HepG2 (cell line): Measurements from ENCODE around the gene GALNTL6. TPM values are rescaled to one million over a fixed set of nuclear protein-coding genes. Genes with fewer than 3 reads are reported as not detected.

Experiments
- ATAC-seq: fragments of 200-7000 bp; cut with Tn5 transposase; 3 replicates; pipeline ENCODE4 v1.9.1; 2020; ENCODE audit warnings: mild to moderate bottlenecking, moderate library complexity
- BruUV-seq: library from RNA; stranded (reverse); fragments of 400-500 nt; replicated peaks from 2 replicates; lab custom pipeline; 2021; lab: Mats Ljungman, UMichigan
- CTCF ChIA-PET: fragments of 300-600 bp; formaldehyde crosslinking; extraction: SDS; loops from one replicate; lab custom pipeline; 2021; ENCODE audit warnings: low total read pairs, inconsistent platforms, low intra/inter-chr PET ratio; lab: Yijun Ruan, JAX
- POLR2A ChIA-PET: fragments of 350-600 bp; sonication (Branson Sonifier 250); formaldehyde crosslinking; loops from one replicate; lab custom pipeline; 2020; ENCODE audit warnings: antibody characterized with exemption, inconsistent platforms; lab: Yijun Ruan, JAX
- DNase-seq: peaks from one replicate; pipeline ENCODE4 v3.0.0-alpha.2; 2015; ENCODE audit warnings: low spot score
- FAIRE-seq: peaks from 3 replicates; lab custom pipeline; 2011; peaks lifted over from hg19 to GRCh38; lab: Jason Lieb, UNC
- H2AFZ ChIP-seq: one replicate; pipeline ENCODE4 v1.6.1; 2011; ENCODE audit warnings: low read length, inconsistent platforms
- H3K27ac ChIP-seq: fragments of 300-600 bp; 3 replicates; pipeline ENCODE4 v1.8.0; 2011; ENCODE audit warnings: mixed run types, mild to moderate bottlenecking, mixed read lengths, low read length, inconsistent platforms; ENCODE audit not compliant: insufficient read depth; ENCODE audit errors: extremely low read length
- H3K27me3 ChIP-seq, 2 experiments: fragments of 200-600 bp in 1 of 2; 2 replicates in 1 of 2; 3 replicates in 1 of 2; pipeline versions ENCODE4 v1.6.0 to v1.8.0; 2011; ENCODE audit warnings: low read length in 2 of 2, mild to moderate bottlenecking in 2 of 2, moderate library complexity in 2 of 2, inconsistent platforms in 1 of 2; ENCODE audit not compliant: insufficient read depth in 2 of 2, control insufficient read depth in 1 of 2
- H3K36me3 ChIP-seq, 2 experiments: fragments of 200-600 bp in 1 of 2; replicated peaks in 1 of 2; 2 replicates in 1 of 2; 3 replicates in 1 of 2; pipeline versions ENCODE4 v1.5.1 to v1.8.0; 2011; ENCODE audit warnings: low read length in 2 of 2, inconsistent platforms in 1 of 2; ENCODE audit not compliant: insufficient read depth in 2 of 2, control insufficient read depth in 1 of 2
- H3K4me1 ChIP-seq: 2 replicates; pipeline ENCODE4 v1.5.1; 2012; ENCODE audit warnings: low read length, inconsistent platforms; ENCODE audit not compliant: insufficient read depth
- H3K4me2 ChIP-seq: 2 replicates; pipeline ENCODE4 v1.6.0; 2011; ENCODE audit warnings: low read depth, low read length, inconsistent platforms
- H3K4me3 ChIP-seq, 3 experiments: fragments of 200-600 bp in 1 of 3; sonication (generic), shearing (Covaris generic) in 1 of 3; replicated peaks in 1 of 3; 2 replicates each; pipeline ENCODE4 v1.5.1; 2011 to 2016; ENCODE audit warnings: low read length in 3 of 3, inconsistent platforms in 2 of 3, low read depth in 2 of 3, mild to moderate bottlenecking in 2 of 3, control low read depth in 1 of 3, mixed read lengths in 1 of 3; ENCODE audit not compliant: insufficient read depth in 1 of 3
- H3K79me2 ChIP-seq: one replicate; pipeline ENCODE4 v1.6.1; 2011; ENCODE audit warnings: low read length, inconsistent platforms; ENCODE audit not compliant: insufficient read depth
- H3K9ac ChIP-seq: 2 replicates; pipeline ENCODE4 v1.6.0; 2011; ENCODE audit warnings: mild to moderate bottlenecking, low read depth, low read length, inconsistent platforms; ENCODE audit not compliant: insufficient read depth
- H3K9me3 ChIP-seq: 2 replicates; pipeline ENCODE4 v1.5.1; 2012; ENCODE audit warnings: mild to moderate bottlenecking, low read length
- H4K20me1 ChIP-seq: 2 replicates; pipeline ENCODE4 v1.6.0; 2011; ENCODE audit warnings: inconsistent platforms, mild to moderate bottlenecking, low read length, moderate library complexity; ENCODE audit not compliant: insufficient read depth
- BRD4 ChIP-seq: sonication (generic); formaldehyde crosslinking; IDR thresholded peaks from 2 replicates; pipeline ENCODE4 v1.4.0; 2020; ENCODE audit warnings: missing genetic modification reagents
- CENPX ChIP-seq: sonication (generic); formaldehyde crosslinking; IDR thresholded peaks from 2 replicates; pipeline ENCODE4 v1.9.0; 2021; ENCODE audit warnings: mild to moderate bottlenecking, missing genetic modification reagents, moderate library complexity
- ELF4 ChIP-seq: sonication (generic); formaldehyde crosslinking; IDR thresholded peaks from 2 replicates; pipeline ENCODE4 v1.5.0; 2020; ENCODE audit warnings: missing genetic modification reagents, mild to moderate bottlenecking, moderate library complexity, borderline replicate concordance
- FOXA1 ChIP-seq, 2 experiments: fragments of 450-650 bp in 1 of 2; sonication (generic) in 1 of 2; formaldehyde crosslinking in 1 of 2; IDR thresholded peaks; 2 replicates each; pipeline versions ENCODE4 v1.4.0 to v1.6.1; 2016 to 2020; ENCODE audit warnings: missing genetic modification reagents in 1 of 2
- FOXA3 ChIP-seq: IDR thresholded peaks from 2 replicates; pipeline ENCODE4 v1.6.1; 2016; ENCODE audit warnings: missing genetic modification reagents, missing compliant biosample characterization
- FOXO4 ChIP-seq: sonication (generic); formaldehyde crosslinking; conservative IDR thresholded peaks from 2 replicates; pipeline ENCODE4 v1.8.1; 2023; ENCODE audit warnings: missing genetic modification reagents
- JARID2 ChIP-seq: sonication (generic); formaldehyde crosslinking; IDR thresholded peaks from 2 replicates; pipeline ENCODE4 v1.8.1; 2023; ENCODE audit warnings: missing genetic modification reagents, inconsistent platforms; ENCODE audit not compliant: insufficient replicate concordance
- MED8 ChIP-seq: sonication (generic); formaldehyde crosslinking; IDR thresholded peaks from 2 replicates; pipeline ENCODE4 v1.8.1; 2023; ENCODE audit warnings: mild to moderate bottlenecking, missing genetic modification reagents; ENCODE audit not compliant: insufficient replicate concordance
- PLRG1 ChIP-seq: fragments of 450-650 bp; conservative IDR thresholded peaks from 2 replicates; pipeline ENCODE4 v1.6.1; 2016
- SMYD3 ChIP-seq: sonication (generic); formaldehyde crosslinking; IDR thresholded peaks from 2 replicates; pipeline ENCODE4 v1.8.1; 2023; ENCODE audit warnings: mild to moderate bottlenecking, missing genetic modification reagents
- SOX13 ChIP-seq, 3 experiments: fragments of 450-650 bp in 1 of 3; sonication (generic) in 1 of 3; formaldehyde crosslinking in 1 of 3; IDR thresholded peaks in 2 of 3; conservative IDR thresholded peaks in 1 of 3; 2 replicates each; pipeline versions ENCODE4 v1.5.0 to v1.6.1; 2016 to 2020; ENCODE audit warnings: antibody characterized with exemption in 1 of 3, mild to moderate bottlenecking in 1 of 3, missing compliant biosample characterization in 1 of 3, missing genetic modification reagents in 1 of 3, moderate library complexity in 1 of 3
- TBX2 ChIP-seq: sonication (generic); formaldehyde crosslinking; IDR thresholded peaks from 2 replicates; pipeline ENCODE4 v1.5.0; 2020; ENCODE audit warnings: missing genetic modification reagents, mild to moderate bottlenecking, borderline replicate concordance
- ZBTB21 ChIP-seq: sonication (generic); formaldehyde crosslinking; IDR thresholded peaks from 2 replicates; pipeline ENCODE4 v1.4.0; 2020; ENCODE audit warnings: missing genetic modification reagents
- ZNF280B ChIP-seq: sonication (generic); formaldehyde crosslinking; IDR thresholded peaks from 2 replicates; pipeline ENCODE4 v1.5.0; 2020; ENCODE audit warnings: missing genetic modification reagents, mild to moderate bottlenecking, borderline replicate concordance
- ZNF737 ChIP-seq: sonication (generic); formaldehyde crosslinking; IDR thresholded peaks from 2 replicates; pipeline ENCODE4 v1.5.0; 2020; ENCODE audit warnings: missing genetic modification reagents, mild to moderate bottlenecking, borderline replicate concordance
- ZNF784 ChIP-seq: sonication (generic); formaldehyde crosslinking; IDR thresholded peaks from 2 replicates; pipeline ENCODE4 v1.5.1; 2020; ENCODE audit warnings: missing genetic modification reagents, mild to moderate bottlenecking, borderline replicate concordance
- WGBS: methylation state at CpG from one replicate; pipeline ENCODE4 v1.1.6; 2017; ENCODE audit warnings: low lambda C conversion rate; 5-methylcytosine and 5-hydroxymethylcytosine counted together
- in situ Hi-C: cut with HindIII; loops from 2 replicates; pipeline ENCODE4 v1.10.0; 2017; ENCODE audit warnings: low pct_unique_long_range_greater_than_20kb; ENCODE audit not compliant: extremely low pct_ligation_motif_present
- intact Hi-C: fragments of 100-400 bp; cut with micrococcal nuclease; formaldehyde crosslinking; loops from one replicate; pipeline ENCODE4 v1.10.0; 2022; ENCODE audit not compliant: unreplicated experiment
- polyA plus RNA-seq, 8 experiments: library from polyadenylated mRNA; depleted of rRNA in 3 of 8; stranded (reverse) in 7 of 8; unstranded in 1 of 8; fragments of >200 nt; fragmentation: Illumina TruSeq in 4 of 8; extraction: Trizol in 4 of 8; gene quantifications; 2 replicates each; pipeline versions ENCODE4 v1.2.1 to v1.2.3, GENCODE V29; 2011 to 2016; ENCODE audit warnings: low read depth in 4 of 8, missing spikeins in 1 of 8, mixed read lengths in 1 of 8; ENCODE audit not compliant: insufficient read depth in 1 of 8
- total RNA-seq, 5 experiments: library from RNA; depleted of rRNA; stranded (reverse); fragments of >200 nt; fragmentation: Illumina TruSeq; extraction: Trizol; gene quantifications; 2 replicates each; pipeline ENCODE4 v1.2.3, GENCODE V29; 2016; ENCODE audit warnings: low read depth in 1 of 5
- TF ChIP-seq, protein P1 (sequence below): sonication (generic); formaldehyde crosslinking; IDR thresholded peaks from 2 replicates; pipeline ENCODE4 v1.8.0; 2022; ENCODE audit warnings: missing genetic modification reagents, mild to moderate bottlenecking, borderline replicate concordance

Gene GALNTL6
- total and polyA plus RNA-seq, 2 of the 13 experiments (the other 11 are each of a cell fraction or from before 2014, with no cell fraction given) = not detected

DNA sequence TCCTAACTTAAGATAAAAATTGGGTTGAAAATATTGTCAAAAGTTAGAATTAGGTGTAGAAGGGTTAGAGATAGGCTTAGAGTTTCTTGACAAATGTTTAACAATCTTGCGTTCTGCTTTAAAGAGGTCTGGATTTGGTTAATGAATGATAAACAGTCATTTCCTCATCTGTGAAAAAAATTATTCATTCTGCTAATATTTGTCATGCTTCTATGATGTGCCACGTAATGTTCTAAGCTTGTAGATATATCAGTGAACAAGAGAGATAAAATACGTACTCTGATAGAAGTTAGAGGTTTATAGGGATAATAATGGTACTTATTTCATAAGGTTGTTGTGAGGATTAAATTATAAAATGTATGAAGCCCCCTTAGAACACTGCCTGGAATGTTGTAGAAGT is 912.4 kb downstream of the GALNTL6 start (continued):
- TF ChIP-seq CENPX (no peak), SMYD3 (CRISPR knock-in tag) (no peak), ZNF737 (CRISPR knock-in tag) (no peak), BRD4 (CRISPR knock-in tag) (no peak)
- TF ChIP-seq, protein P1, sequence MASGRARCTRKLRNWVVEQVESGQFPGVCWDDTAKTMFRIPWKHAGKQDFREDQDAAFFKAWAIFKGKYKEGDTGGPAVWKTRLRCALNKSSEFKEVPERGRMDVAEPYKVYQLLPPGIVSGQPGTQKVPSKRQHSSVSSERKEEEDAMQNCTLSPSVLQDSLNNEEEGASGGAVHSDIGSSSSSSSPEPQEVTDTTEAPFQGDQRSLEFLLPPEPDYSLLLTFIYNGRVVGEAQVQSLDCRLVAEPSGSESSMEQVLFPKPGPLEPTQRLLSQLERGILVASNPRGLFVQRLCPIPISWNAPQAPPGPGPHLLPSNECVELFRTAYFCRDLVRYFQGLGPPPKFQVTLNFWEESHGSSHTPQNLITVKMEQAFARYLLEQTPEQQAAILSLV (CRISPR knock-in tag) = no peak

- no peaks in the 10 kb centered on the region for H3K79me2 ChIP-seq
- peak overlapping the region; percentile 57 for H3K27ac ChIP-seq
- H3K9me3 ChIP-seq = peaks cover 9% of the 10 kb centered on the region; the same call in 1 of the 2 replicates
- no peaks in the 10 kb centered on the region for H3K27me3 ChIP-seq
- H4K20me1 ChIP-seq = no peaks in the 10 kb centered on the region
- ChIA-PET POLR2A (no interaction called here), CTCF (no interaction called here)
- WGBS = 4% methylated on average over 11 of the region's 15 CpGs
- H3K4me3 ChIP-seq = peak overlapping the region in 2 of 3 experiments; percentile 15 to 50; a peak in 3 of 6 replicates
- DNase-seq = peak; percentile 72
- intact Hi-C loops = no loop called here
- peak; percentile 99 for ATAC-seq
- peak overlapping the region; percentile 66 for H3K4me2 ChIP-seq
- H3K4me1 ChIP-seq = peaks cover 23% of the 10 kb centered on the region
- no TSS peak for BruUV-seq
- in situ Hi-C loops = no loop called here
- peak; percentile 34 for FAIRE-seq
- H2AFZ ChIP-seq = no peak overlapping the region
- H3K36me3 ChIP-seq = no peaks in the 10 kb centered on the region
- H3K9ac ChIP-seq = no peak overlapping the region
- TF ChIP-seq SOX13 (IDR thresholded peaks at IDR 0.05) = no peak
- peak in 1 of 2 experiments; percentile 50; a peak in 2 of 4 replicates for TF ChIP-seq SOX13 (CRISPR knock-in tag; conservative IDR thresholded peaks at IDR 0.05 in 1 of 2, IDR thresholded peaks at IDR 0.05 in 1 of 2)
- no peak for TF ChIP-seq FOXO4 (CRISPR knock-in tag)
- TF ChIP-seq FOXA1 (IDR thresholded peaks at IDR 0.05) = peak; percentile 32; the same call in 1 of the 2 replicates
- TF ChIP-seq FOXA1 (CRISPR knock-in tag; IDR thresholded peaks at IDR 0.05) = peak; percentile 70
- no peak for TF ChIP-seq ELF4
- TF ChIP-seq MED8 (CRISPR knock-in tag) = no peak
- TF ChIP-seq FOXA3 (CRISPR knock-in tag) = peak; percentile 68
- TF ChIP-seq PLRG1 = no peak
- no peak for TF ChIP-seq JARID2
- no peak for TF ChIP-seq ZNF784
- peak; percentile 91 for TF ChIP-seq TBX2
- no peak for TF ChIP-seq ZBTB21 (CRISPR knock-in tag)
- no peak for TF ChIP-seq ZNF280B
Measured at GRCh38 chr4:172726001-172726423, 912.8 kb downstream of the GALNTL6 start.
